Activated T-cell treated with anti-CD3 and anti-CD28 coated beads for 24 hours (primary cell): Measurements from ENCODE around the gene SPATA13.
A peak's percentile ranks its signal among the peaks of the same experiment; 100 is the strongest.

Source experiments
- DNase-seq: peaks from one replicate; pipeline ENCODE4 v3.0.0-alpha.2; 2020; ENCODE audit warnings: low read depth

The SPATA13 gene

GRCh38 chr13:24253520-24254145 is 93.1 kb downstream of the SPATA13 start:
- no peak for DNase-seq

- DNase-seq, result no peak
Measured at GRCh38 chr13:24254146-24254841, 93.8 kb downstream of the SPATA13 start.

- DNase-seq, result no peak
Measured at GRCh38 chr13:24257497-24257896, 97.0 kb downstream of the SPATA13 start.

- no peak for DNase-seq
Measured at GRCh38 chr13:24261566-24261965, 101.0 kb downstream of the SPATA13 start.

- no peak for DNase-seq
Measured at GRCh38 chr13:24263632-24264031, 103.1 kb downstream of the SPATA13 start.

GRCh38 chr13:24264976-24265375 is 104.5 kb downstream of the SPATA13 start:
- peak; percentile 70 for DNase-seq

- DNase-seq, result no peak
Measured at GRCh38 chr13:24265453-24265852, 104.9 kb downstream of the SPATA13 start.

- DNase-seq, result no peak
Measured at GRCh38 chr13:24267274-24267673, 106.8 kb downstream of the SPATA13 start.

- DNase-seq, result no peak
Measured at GRCh38 chr13:24267801-24268200, 107.3 kb downstream of the SPATA13 start.

- DNase-seq, result no peak
Measured at GRCh38 chr13:24269821-24270220, 109.3 kb downstream of the SPATA13 start.

GRCh38 chr13:24270639-24271141 is 110.2 kb downstream of the SPATA13 start:
- DNase-seq, result no peak

- no peak for DNase-seq
Measured at GRCh38 chr13:24271231-24271600, 110.7 kb downstream of the SPATA13 start.

GRCh38 chr13:24271601-24272451 is 111.3 kb downstream of the SPATA13 start:
- no peak for DNase-seq

GRCh38 chr13:24272452-24273161 is 112.1 kb downstream of the SPATA13 start:
- DNase-seq, result no peak

GRCh38 chr13:24273926-24274325 is 113.4 kb downstream of the SPATA13 start:
- no peak for DNase-seq

- DNase-seq, result peak; percentile 76
Measured at GRCh38 chr13:24274452-24275021, 114.0 kb downstream of the SPATA13 start.

- DNase-seq, result no peak
Measured at GRCh38 chr13:24275041-24275440, 114.5 kb downstream of the SPATA13 start.

- no peak for DNase-seq
Measured at GRCh38 chr13:24276306-24276705, 115.8 kb downstream of the SPATA13 start.

- DNase-seq, result no peak
Measured at GRCh38 chr13:24276861-24277260, 116.3 kb downstream of the SPATA13 start.

GRCh38 chr13:24277761-24278160 is 117.2 kb downstream of the SPATA13 start:
- no peak for DNase-seq

GRCh38 chr13:24279327-24280110 is 119.0 kb downstream of the SPATA13 start:
- DNase-seq, result no peak
